Heart left ventricle (tissue), 16 donors: Measurements from ENCODE around the gene MFSD1. TPM values are rescaled to one million over a fixed set of nuclear protein-coding genes. Genes with fewer than 3 reads are reported as not detected.

Experiments used
- ATAC-seq, 4 donors: fragments of 200-7000 bp; cut with Tn5 transposase; one replicate each; pipeline ENCODE4 v1.9.1; 2020 to 2022; ENCODE audit warnings: moderate library complexity in 4 of 4, mild to moderate bottlenecking in 3 of 4, moderate number of reproducible peaks in 1 of 4
- DNase-seq, 5 donors: peaks; one replicate each; pipeline ENCODE4 v3.0.0-alpha.2; 2020
- H3K27ac ChIP-seq, 12 donors: fragments of 200-600 bp; sonication (generic) in 4 of 12; one replicate each; pipeline versions ENCODE4 v1.5.0 to v1.8.0; 2016 to 2022; ENCODE audit warnings: mild to moderate bottlenecking in 2 of 12
- H3K27me3 ChIP-seq, 9 donors: fragments of 200-600 bp; sonication (generic) in 2 of 9; one replicate each; pipeline versions ENCODE4 v1.5.1 to v1.8.0; 2016 to 2022; ENCODE audit warnings: mild to moderate bottlenecking in 3 of 9
- H3K36me3 ChIP-seq, 9 donors: fragments of 200-600 bp; sonication (generic) in 2 of 9; one replicate each; pipeline versions ENCODE4 v1.5.0 to v1.8.0; 2018 to 2022; ENCODE audit warnings: mild to moderate bottlenecking in 2 of 9
- H3K4me1 ChIP-seq, 12 donors: fragments of 200-600 bp; sonication (generic) in 4 of 12; one replicate each; pipeline versions ENCODE4 v1.5.0 to v1.8.0; 2016 to 2022; ENCODE audit warnings: mild to moderate bottlenecking in 3 of 12
- H3K4me3 ChIP-seq, 12 donors: fragments of 200-600 bp; sonication (generic) in 4 of 12; one replicate each; pipeline versions ENCODE4 v1.5.0 to v1.8.0; 2017 to 2022; ENCODE audit warnings: mild to moderate bottlenecking in 9 of 12, moderate library complexity in 4 of 12
- H3K9me3 ChIP-seq, 12 donors: fragments of 200-600 bp; sonication (generic) in 4 of 12; one replicate each; pipeline versions ENCODE4 v1.5.0 to v1.8.0; 2016 to 2022; ENCODE audit warnings: mild to moderate bottlenecking in 1 of 12
- CTCF ChIP-seq, 12 donors: fragments of 200-600 bp; sonication (generic) in 4 of 12; IDR thresholded peaks; one replicate each; pipeline versions ENCODE4 v1.5.0 to v1.8.0; 2018 to 2022; ENCODE audit warnings: antibody characterized with exemption in 12 of 12, mild to moderate bottlenecking in 5 of 12
- POLR2A ChIP-seq, 2 donors: fragments of 450-650 bp; IDR thresholded peaks; one replicate each; pipeline ENCODE4 v1.6.1; 2017; ENCODE audit warnings: antibody characterized with exemption in 2 of 2, mild to moderate bottlenecking in 2 of 2, moderate library complexity in 2 of 2
- WGBS, 4 donors: extraction: QIAGEN DNeasy Blood & Tissue Kit in 2 of 4; methylation state at CpG; one replicate each; pipeline versions ENCODE4 v1.1.5 to v1.1.7; 2013 to 2018; 5-methylcytosine and 5-hydroxymethylcytosine counted together
- intact Hi-C, 10 donors: fragments of 100-400 bp; cut with DNase I; formaldehyde crosslinking; loops; one replicate each; pipeline versions ENCODE4 v1.11.1 to v1.14.2; 2022
- polyA plus RNA-seq, 2 donors: library from polyadenylated mRNA; stranded (reverse); fragments of 200-250 nt; gene quantifications; one replicate each; pipeline ENCODE4 v1.2.3, GENCODE V29; 2013
- total RNA-seq, 9 donors: library from RNA; depleted of rRNA in 2 of 9; stranded (reverse); fragments of >200 nt in 2 of 9; fragmentation: NEBNext Ultra II Directional in 3 of 9; extraction: Animal tissue kit (Norgen Biotek cat#: 25700) in 3 of 9; gene quantifications; one replicate each; pipeline versions ENCODE4 v1.1.0 to v1.2.4, GENCODE V29; 2016 to 2023
- donor health status: ischemic (EF 13 %, LVEDD 7.1; RV severe dilation, severe dysfunction).
- donor health status: healthy with polysubstance abuse.
- donor health status: DM: no; HTN: yes; CAD: no.
- donor health status: DM: no; HTN: no; CAD: no.
- donor health status: ischemic (EF 25% LVEDD 6.9; RV normal size, moderate dysfunction).
- donor health status: ischemic (EF 25% LVEDD 5.7; RV mildly dilated, moderate dysfunction).
- donor health status: healthy.
- donor health status: DM: yes; HTN: yes; CAD: no.
- donor health status: ischemic (EF 35%, LVEDD 5.7; RV mildly dilated, moderate dysfunction).
- donor health status: nonischemic (EF 11% LVEDD 7.7; RV severe dilation, severe dysfunction).
- donor health status: DM: yes; HTN: yes; CAD: no.
- donor health status: PGD.
- donor health status: ischemic (EF 29% LVEDD 5.4; RV normal size, mild dysfunction).
- donor health status: nonischemic (EF 23%, LVEDD 6.1; RV moderate dilation, normal function).

Gene MFSD1
- total and polyA plus RNA-seq, 11 donors = 9.6 to 71.4 (median 35.7) TPM

- peak in 3 of 4 donors; percentile 14 to 29 (median 18) for ATAC-seq
- H3K4me1 ChIP-seq = peaks cover 0 to 40% (median 14%) of the 10 kb centered on the region in 12 donors
- DNase-seq = no peak
- H3K36me3 ChIP-seq = peaks cover 0 to 34% (median 27%) of the 10 kb centered on the region in 9 donors
- peak overlapping the region; percentile 71 to 95 (median 84) for H3K4me3 ChIP-seq
- no peaks in the 10 kb centered on the region for H3K27me3 ChIP-seq
- TF ChIP-seq POLR2A (IDR thresholded peaks at IDR 0.05) = no peak
- TF ChIP-seq CTCF (IDR thresholded peaks at IDR 0.05) = no peak
- H3K27ac ChIP-seq = peak overlapping the region; percentile 37 to 95 (median 84)
- intact Hi-C loops = loop anchor here in 3 of 10 donors (5.0 kb wide), 3 partner anchors 155 to 235 kb away; partner anchors contain the start of gene MLF1 (in 1 of the 3)
- no peaks in the 10 kb centered on the region for H3K9me3 ChIP-seq
- 28 to 35% (median 31%) methylated on average over 25 of the region's 25 CpGs for WGBS, 4 donors
Measured at GRCh38 chr3:158802409-158803268, 785 bp downstream of the MFSD1 start.

- no peaks in the 10 kb centered on the region for H3K9me3 ChIP-seq
- ATAC-seq = no peak
- H3K4me1 ChIP-seq = peaks cover 0 to 57% (median 15%) of the 10 kb centered on the region in 12 donors
- TF ChIP-seq CTCF (IDR thresholded peaks at IDR 0.05) (no peak), POLR2A (IDR thresholded peaks at IDR 0.05) (no peak)
- peaks cover 0 to 52% (median 45%) of the 10 kb centered on the region in 9 donors for H3K36me3 ChIP-seq
- 88 to 94% (median 89%) methylated on average over 3 of the region's 3 CpGs for WGBS, 4 donors
- H3K4me3 ChIP-seq = peak overlapping the region in 2 of 12 donors; percentile 3 to 90
- no peaks in the 10 kb centered on the region for H3K27me3 ChIP-seq
- H3K27ac ChIP-seq = peak overlapping the region in 1 of 12 donors; percentile 95
- intact Hi-C loops = loop anchor here in 3 of 10 donors (5.0 kb wide), 3 partner anchors 157 to 237 kb away; partner anchors contain the start of gene MLF1 (in 1 of the 3)
- no peak for DNase-seq
Measured at GRCh38 chr3:158804441-158804840, 2.6 kb downstream of the MFSD1 start.

GRCh38 chr3:158808697-158809096 lies 6.8 kb downstream of the MFSD1 start:
- peak overlapping the region in 2 of 12 donors; percentile 10 to 90 for H3K27ac ChIP-seq
- intact Hi-C loops = no loop called here
- ATAC-seq = peak in 3 of 4 donors; percentile 47 to 60 (median 58)
- peaks cover 0 to 93% (median 87%) of the 10 kb centered on the region in 9 donors for H3K36me3 ChIP-seq
- H3K4me1 ChIP-seq = peaks cover 0 to 78% (median under 1%) of the 10 kb centered on the region in 12 donors
- no peak for DNase-seq
- 84 to 94% (median 86%) methylated on average over 3 of the region's 3 CpGs for WGBS, 4 donors
- TF ChIP-seq POLR2A (IDR thresholded peaks at IDR 0.05) (no peak), CTCF (IDR thresholded peaks at IDR 0.05) (no peak)
- H3K27me3 ChIP-seq = no peaks in the 10 kb centered on the region
- no peak overlapping the region for H3K4me3 ChIP-seq
- H3K9me3 ChIP-seq = no peaks in the 10 kb centered on the region

- H3K27ac ChIP-seq = peak overlapping the region in 5 of 12 donors; percentile 12 to 90 (median 17)
- peaks cover 0 to 69% (median 0%) of the 10 kb centered on the region in 12 donors for H3K4me1 ChIP-seq
- intact Hi-C loops = no loop called here
- H3K4me3 ChIP-seq = peak overlapping the region in 1 of 12 donors; percentile 6
- no peaks in the 10 kb centered on the region for H3K9me3 ChIP-seq
- no peaks in the 10 kb centered on the region for H3K27me3 ChIP-seq
- TF ChIP-seq POLR2A (IDR thresholded peaks at IDR 0.05) = no peak
- no peak for TF ChIP-seq CTCF (IDR thresholded peaks at IDR 0.05)
- WGBS, 4 donors = 94 to 98% (median 96%) methylated on average over 4 of the region's 4 CpGs
- peaks cover 0 to 99% (median 96%) of the 10 kb centered on the region in 9 donors for H3K36me3 ChIP-seq
- DNase-seq (no peak), ATAC-seq (peak; percentile 54 to 81 (median 68))
Measured at GRCh38 chr3:158809642-158810041, 7.8 kb downstream of the MFSD1 start.
